ENCODE results near the gene COMP. TPM values are rescaled to one million over a fixed set of nuclear protein-coding genes. Genes with fewer than 3 reads are reported as not detected.

The COMP gene
- total RNA-seq, 1 donor from 2014 or later: not detected

GRCh38 chr19:18749362-18750231 lies 41.5 kb downstream of the COMP start:
- no peaks in the 10 kb centered on the region for H3K27me3 Mint-ChIP-seq (ENCODE audit: unreplicated experiment)
- H3K9me3 Mint-ChIP-seq (ENCODE audit: unreplicated experiment): no peaks in the 10 kb centered on the region
- H3K27ac Mint-ChIP-seq (ENCODE audit: unreplicated experiment): peak overlapping the region; percentile 20
- H3K4me3 Mint-ChIP-seq (ENCODE audit: unreplicated experiment): no peak overlapping the region
- peaks cover 6% of the 10 kb centered on the region for H3K4me1 Mint-ChIP-seq (ENCODE audit: unreplicated experiment)
- no peak for TF ChIP-seq CTCF (IDR thresholded peaks at IDR 0.05; ENCODE audit: unreplicated experiment)
- DNase-seq (ENCODE audit: low spot score): no peak
- H3K36me3 Mint-ChIP-seq (ENCODE audit: low read depth, unreplicated experiment): peaks cover 11% of the 10 kb centered on the region

- H3K4me3 Mint-ChIP-seq (ENCODE audit: unreplicated experiment): no peak overlapping the region
- H3K9me3 Mint-ChIP-seq (ENCODE audit: unreplicated experiment): no peaks in the 10 kb centered on the region
- H3K27ac Mint-ChIP-seq (ENCODE audit: unreplicated experiment): peak overlapping the region; percentile 91
- DNase-seq (ENCODE audit: low spot score): peak; percentile 64
- no peaks in the 10 kb centered on the region for H3K27me3 Mint-ChIP-seq (ENCODE audit: unreplicated experiment)
- H3K36me3 Mint-ChIP-seq (ENCODE audit: low read depth, unreplicated experiment): peaks cover 5% of the 10 kb centered on the region
- H3K4me1 Mint-ChIP-seq (ENCODE audit: unreplicated experiment): peaks cover 6% of the 10 kb centered on the region
- TF ChIP-seq CTCF (IDR thresholded peaks at IDR 0.05; ENCODE audit: unreplicated experiment): no peak
Observed at GRCh38 chr19:18746401-18747325, 44.4 kb downstream of the COMP start.

- no peak overlapping the region for H3K4me3 Mint-ChIP-seq (ENCODE audit: unreplicated experiment)
- H3K4me1 Mint-ChIP-seq (ENCODE audit: unreplicated experiment): peaks cover 6% of the 10 kb centered on the region
- H3K9me3 Mint-ChIP-seq (ENCODE audit: unreplicated experiment): no peaks in the 10 kb centered on the region
- no peak overlapping the region for H3K27ac Mint-ChIP-seq (ENCODE audit: unreplicated experiment)
- no peak for TF ChIP-seq CTCF (IDR thresholded peaks at IDR 0.05; ENCODE audit: unreplicated experiment)
- H3K36me3 Mint-ChIP-seq (ENCODE audit: low read depth, unreplicated experiment): peaks cover 5% of the 10 kb centered on the region
- no peak for DNase-seq (ENCODE audit: low spot score)
- H3K27me3 Mint-ChIP-seq (ENCODE audit: unreplicated experiment): no peaks in the 10 kb centered on the region
Observed at GRCh38 chr19:18745931-18746330, 45.2 kb downstream of the COMP start.

GRCh38 chr19:18745012-18745735 lies 45.9 kb downstream of the COMP start:
- Mint-ChIP-seq H3K36me3 (ENCODE audit: low read depth, unreplicated experiment) (peaks cover under 1% of the 10 kb centered on the region), H3K9me3 (ENCODE audit: unreplicated experiment) (no peaks in the 10 kb centered on the region), H3K4me3 (ENCODE audit: unreplicated experiment) (no peak overlapping the region), H3K27ac (ENCODE audit: unreplicated experiment) (no peak overlapping the region), H3K27me3 (ENCODE audit: unreplicated experiment) (peaks cover 3% of the 10 kb centered on the region), H3K4me1 (ENCODE audit: unreplicated experiment) (peaks cover 6% of the 10 kb centered on the region)
- no peak for TF ChIP-seq CTCF (IDR thresholded peaks at IDR 0.05; ENCODE audit: unreplicated experiment)
- no peak for DNase-seq (ENCODE audit: low spot score)
